RWPE1 (cell line): ENCODE results near the gene SYCN.
A peak's percentile ranks its signal among the peaks of the same experiment; 100 is the strongest.

Source experiments
- CTCF ChIA-PET: fragments of 350-600 bp; sonication (Branson Sonifier 250); formaldehyde crosslinking; extraction: SDS; loops from one replicate; lab custom pipeline; 2021; lab: Yijun Ruan, JAX
- POLR2A ChIA-PET: fragments of 400-600 bp; formaldehyde crosslinking; extraction: SDS; loops from one replicate; lab custom pipeline; 2020; ENCODE audit warnings: antibody characterized with exemption; ENCODE audit not compliant: low non-redundant PET; lab: Yijun Ruan, JAX
- DNase-seq: peaks from one replicate; pipeline ENCODE4 v3.0.0; 2012; ENCODE audit warnings: low spot score
- H3K27ac ChIP-seq: fragments of 450-650 bp; 2 replicates; pipeline ENCODE4 v1.5.1; 2017
- TF ChIP-seq, protein P1 (sequence below): fragments of 450-650 bp; conservative IDR thresholded peaks from 2 replicates; pipeline ENCODE4 v1.5.1; 2017; ENCODE audit warnings: low read depth, mild to moderate bottlenecking

Gene SYCN

DNA sequence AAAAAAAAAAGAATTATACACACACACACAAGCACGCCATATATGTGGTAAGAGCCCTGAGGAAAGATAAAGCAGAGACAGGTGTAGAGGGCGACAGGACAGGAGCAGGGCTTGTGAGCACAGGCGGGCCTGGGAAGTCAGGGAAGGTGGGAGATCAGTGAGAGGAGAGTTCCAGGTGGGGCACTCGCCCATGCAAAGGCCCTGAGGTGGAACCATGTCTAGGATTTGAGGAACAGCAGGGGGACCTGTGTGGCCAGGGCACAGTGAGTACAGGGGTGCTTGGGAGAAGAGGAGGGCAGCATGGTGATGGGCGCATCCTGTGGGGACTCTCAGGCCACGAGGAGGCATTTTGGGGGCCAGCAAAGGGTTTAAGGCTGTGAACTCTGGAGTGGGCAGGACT, 39.8 kb downstream of the SYCN start:
- POLR2A ChIA-PET: no interaction called here
- no peak overlapping the region for H3K27ac ChIP-seq
- CTCF ChIA-PET: no interaction called here
- TF ChIP-seq, protein P1, sequence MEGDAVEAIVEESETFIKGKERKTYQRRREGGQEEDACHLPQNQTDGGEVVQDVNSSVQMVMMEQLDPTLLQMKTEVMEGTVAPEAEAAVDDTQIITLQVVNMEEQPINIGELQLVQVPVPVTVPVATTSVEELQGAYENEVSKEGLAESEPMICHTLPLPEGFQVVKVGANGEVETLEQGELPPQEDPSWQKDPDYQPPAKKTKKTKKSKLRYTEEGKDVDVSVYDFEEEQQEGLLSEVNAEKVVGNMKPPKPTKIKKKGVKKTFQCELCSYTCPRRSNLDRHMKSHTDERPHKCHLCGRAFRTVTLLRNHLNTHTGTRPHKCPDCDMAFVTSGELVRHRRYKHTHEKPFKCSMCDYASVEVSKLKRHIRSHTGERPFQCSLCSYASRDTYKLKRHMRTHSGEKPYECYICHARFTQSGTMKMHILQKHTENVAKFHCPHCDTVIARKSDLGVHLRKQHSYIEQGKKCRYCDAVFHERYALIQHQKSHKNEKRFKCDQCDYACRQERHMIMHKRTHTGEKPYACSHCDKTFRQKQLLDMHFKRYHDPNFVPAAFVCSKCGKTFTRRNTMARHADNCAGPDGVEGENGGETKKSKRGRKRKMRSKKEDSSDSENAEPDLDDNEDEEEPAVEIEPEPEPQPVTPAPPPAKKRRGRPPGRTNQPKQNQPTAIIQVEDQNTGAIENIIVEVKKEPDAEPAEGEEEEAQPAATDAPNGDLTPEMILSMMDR: no peak
- no peak for DNase-seq

GRCh38 chr19:39163621-39164020, 40.4 kb downstream of the SYCN start:
- TF ChIP-seq, protein P1: no peak
- ChIA-PET POLR2A (no interaction called here), CTCF (no interaction called here)
- no peak overlapping the region for H3K27ac ChIP-seq
- DNase-seq: no peak

- DNase-seq: no peak
- ChIA-PET POLR2A (no interaction called here), CTCF (interaction anchor here (0.6 to 0.7 kb wide), 2 partner anchors 201 to 702 kb away, joined by 3 to 4 read pairs; no protein-coding TSS in a partner anchor)
- TF ChIP-seq, protein P1: no peak
- peak overlapping the region; percentile 79 for H3K27ac ChIP-seq
Measured at GRCh38 chr19:39162441-39163043, 41.5 kb downstream of the SYCN start.

DNA sequence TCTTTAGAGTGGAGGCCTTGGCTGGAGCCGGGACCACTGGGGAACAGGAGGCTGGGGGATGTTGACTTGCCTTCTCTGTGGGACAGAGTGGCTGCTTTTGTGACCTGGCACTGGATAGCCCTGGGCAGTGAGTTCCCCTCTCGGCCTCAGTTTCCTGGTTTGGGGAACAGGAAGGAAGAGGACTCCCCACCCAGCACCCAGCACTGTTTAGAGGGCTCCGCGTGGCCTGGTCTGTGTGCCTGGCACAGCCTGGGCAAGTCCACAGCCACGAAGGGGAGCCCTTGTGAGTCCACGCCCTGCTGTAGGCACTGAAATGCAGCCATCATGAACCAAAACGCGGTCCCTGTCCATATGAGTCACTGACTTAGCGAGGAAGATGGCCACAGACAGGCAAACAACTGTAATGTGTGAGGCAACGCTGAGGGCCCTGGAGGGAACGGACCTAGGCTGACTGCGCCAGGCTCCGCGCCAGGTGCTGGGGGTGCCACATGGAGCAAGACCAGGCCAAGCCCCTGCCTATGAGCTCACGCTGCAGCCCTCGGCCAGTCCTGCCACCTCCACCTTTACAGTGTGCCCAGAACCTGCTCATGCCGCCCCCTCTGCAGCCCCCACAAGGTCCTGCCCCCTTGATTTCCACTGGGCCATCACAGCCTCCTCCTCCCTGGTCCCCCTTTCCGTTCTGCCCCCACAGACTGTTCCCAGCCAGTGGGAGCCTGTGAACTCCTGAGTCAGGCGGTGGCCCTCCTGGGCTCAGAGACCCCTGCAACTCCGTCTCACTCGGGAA, 43.0 kb downstream of the SYCN start:
- TF ChIP-seq, protein P1: no peak
- ChIA-PET CTCF (no interaction called here), POLR2A (no interaction called here)
- DNase-seq: peak; percentile 42
- H3K27ac ChIP-seq: peak overlapping the region; percentile 79

- peak overlapping the region; percentile 79 for H3K27ac ChIP-seq
- CTCF ChIA-PET: no interaction called here
Measured at GRCh38 chr19:39160523-39160861, 43.6 kb downstream of the SYCN start.

DNA sequence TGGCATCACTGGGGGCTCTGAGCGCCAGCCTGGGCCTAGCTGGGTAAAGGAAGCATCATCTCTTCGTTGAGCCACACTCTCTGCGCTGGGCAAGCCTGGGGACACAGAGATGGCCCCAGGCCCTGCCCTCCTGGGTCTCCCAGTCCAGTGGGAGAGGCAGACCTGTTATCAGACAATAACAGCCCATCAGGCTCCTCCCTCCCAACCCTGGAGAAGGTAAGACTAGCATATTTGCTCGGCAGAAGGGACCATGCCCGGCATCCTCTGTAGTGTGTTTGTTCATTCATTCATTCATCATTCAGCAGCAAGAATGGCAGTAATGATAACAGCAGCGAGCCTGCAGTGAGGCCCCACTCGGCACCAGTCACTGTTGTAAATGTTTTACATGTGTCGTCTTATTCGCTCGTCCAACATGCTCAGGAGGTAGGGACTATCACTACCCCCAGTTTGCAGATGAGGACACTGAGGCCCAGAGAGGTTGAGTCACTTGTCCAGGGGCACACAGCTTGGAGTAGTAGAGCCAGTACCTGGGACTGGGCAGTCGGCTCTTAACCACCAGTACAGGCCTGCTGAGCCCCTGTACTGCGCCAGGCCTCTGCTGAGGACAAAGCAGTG, 45.3 kb downstream of the SYCN start:
- ChIA-PET CTCF (no interaction called here), POLR2A (no interaction called here)
- TF ChIP-seq, protein P1: no peak
- peak overlapping the region; percentile 61 for H3K27ac ChIP-seq
- DNase-seq: no peak

More at GRCh38 chr19:39160523-39160861, 43.6 kb downstream of the SYCN start:
- DNase-seq: no peak
- POLR2A ChIA-PET: no interaction called here
- TF ChIP-seq, protein P1: no peak
